NCI-H2029 treated with DMSO at 0.1 percent for 48 hours (cell line): ENCODE results near the gene MARVELD1.

Experiments used
- DNase-seq: peaks from one replicate; lab custom pipeline; 2025; lab: John Stamatoyannopoulos, UW

Gene MARVELD1

GRCh38 chr10:97721871-97722780 is 8.6 kb downstream of the MARVELD1 start:
- no peak for DNase-seq

DNA sequence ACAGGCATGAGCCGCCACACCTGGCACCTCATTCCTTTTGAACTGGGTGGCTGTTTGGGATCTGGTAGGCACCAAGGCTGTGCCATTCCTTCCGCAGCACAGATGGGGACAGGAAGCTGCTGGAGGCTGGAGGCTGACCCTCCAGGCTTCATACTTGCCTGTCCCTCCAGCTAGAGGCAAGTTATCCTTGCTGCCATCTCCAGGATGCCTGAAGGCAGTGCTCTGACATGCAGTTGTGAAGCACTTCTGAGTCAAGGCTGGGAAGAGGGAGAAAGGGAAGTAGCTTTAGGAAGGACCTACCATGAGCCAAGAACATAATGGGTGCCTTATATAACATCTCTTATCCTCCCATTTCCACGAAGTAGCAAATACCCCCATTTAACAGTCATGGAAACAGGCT is 9.5 kb downstream of the MARVELD1 start:
- DNase-seq: no peak

DNA sequence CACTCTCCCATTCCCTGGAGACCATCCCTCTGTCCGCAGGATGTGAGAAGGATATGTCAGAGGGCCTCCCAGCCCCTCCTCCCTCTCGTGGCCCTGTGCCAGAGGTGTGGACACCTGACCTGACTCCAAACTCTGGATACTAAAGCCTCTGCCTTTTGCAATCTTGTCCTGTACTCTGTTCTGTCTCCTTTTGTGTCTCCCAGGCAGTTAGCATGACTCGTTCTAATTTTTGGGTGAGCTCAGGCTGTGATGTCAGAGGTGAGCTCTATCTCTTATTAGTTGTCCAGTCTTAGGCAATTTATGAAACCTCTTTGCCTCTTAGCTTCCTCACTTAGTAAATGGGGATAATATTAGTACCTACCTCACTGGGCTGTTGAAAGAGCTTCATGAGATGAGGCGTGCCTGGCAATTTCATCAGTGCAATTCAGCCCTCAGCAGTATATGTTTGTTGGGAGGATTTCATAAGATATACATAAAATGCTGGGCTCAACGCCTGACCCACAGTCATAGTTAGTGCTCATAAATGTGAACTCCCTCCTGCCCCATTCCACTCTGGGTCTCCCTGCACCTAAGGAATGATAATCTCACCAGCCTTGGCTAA is 10.9 kb downstream of the MARVELD1 start:
- DNase-seq: no peak

- DNase-seq: no peak
Measured at GRCh38 chr10:97726636-97727178, 13.2 kb downstream of the MARVELD1 start.

- no peak for DNase-seq
Measured at GRCh38 chr10:97729014-97729413, 15.5 kb downstream of the MARVELD1 start.

GRCh38 chr10:97731346-97732051 is 18.0 kb downstream of the MARVELD1 start:
- peak; percentile 17 for DNase-seq

- no peak for DNase-seq
Measured at GRCh38 chr10:97732052-97732359, 18.5 kb downstream of the MARVELD1 start.

GRCh38 chr10:97733256-97733655 is 19.7 kb downstream of the MARVELD1 start:
- DNase-seq: no peak

- DNase-seq: no peak
Measured at GRCh38 chr10:97734021-97734420, 20.5 kb downstream of the MARVELD1 start.

- DNase-seq: no peak
Measured at GRCh38 chr10:97736403-97736901, 22.9 kb downstream of the MARVELD1 start.

DNA sequence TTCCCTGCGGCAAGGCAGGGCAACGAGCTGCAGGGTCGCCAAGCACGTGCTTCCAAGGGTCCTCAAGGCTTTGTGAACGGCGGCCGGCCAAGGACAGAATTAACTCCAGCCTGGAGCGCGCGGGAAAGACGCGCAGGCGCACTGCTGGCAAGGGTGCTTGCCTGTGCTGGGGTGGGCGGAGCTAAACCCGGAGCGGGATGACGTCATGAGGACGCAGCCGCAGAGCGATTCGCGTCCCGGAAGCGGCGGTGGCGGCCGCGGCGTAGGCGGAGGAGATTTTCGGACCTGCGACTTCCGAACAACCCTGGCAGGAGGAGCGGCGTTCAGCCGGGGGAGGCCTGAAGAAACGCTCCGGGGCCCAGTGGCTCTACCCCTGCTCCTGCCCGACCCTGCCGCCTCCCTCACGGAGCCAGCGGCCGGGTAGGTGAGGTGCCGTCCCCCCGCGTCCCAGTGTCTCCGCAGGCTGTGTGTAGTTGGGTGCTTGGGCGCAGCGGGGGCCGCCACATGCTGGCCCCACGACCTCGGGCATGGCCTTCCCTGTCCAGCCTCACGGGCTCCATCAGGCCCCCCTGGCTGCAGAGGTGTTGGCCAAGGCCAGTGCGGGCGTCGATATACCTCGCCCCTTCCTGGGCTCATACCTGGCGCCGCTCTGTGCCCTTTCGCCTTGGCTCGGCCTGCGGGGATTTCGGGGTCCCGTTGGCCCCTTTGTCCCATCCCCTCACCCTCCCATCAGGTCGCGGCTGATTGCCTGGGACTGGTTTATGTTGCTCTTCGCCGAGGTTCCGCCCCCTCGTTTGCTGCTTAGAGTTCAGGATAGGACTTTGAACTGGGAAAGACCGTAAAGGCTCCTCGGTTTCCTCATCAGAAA is 23.6 kb downstream of the MARVELD1 start, which contains the start of gene ZFYVE27:
TSS of gene ZFYVE27 (plus strand) at position 227 of the 868 bp plus-strand sequence. CDS start 1,350 bp downstream, outside the sequence.
- peak; percentile 15 for DNase-seq

- DNase-seq: no peak
Measured at GRCh38 chr10:97737770-97738265, 24.3 kb downstream of the MARVELD1 start.

- no peak for DNase-seq
Measured at GRCh38 chr10:97738616-97739015, 25.1 kb downstream of the MARVELD1 start.

DNA sequence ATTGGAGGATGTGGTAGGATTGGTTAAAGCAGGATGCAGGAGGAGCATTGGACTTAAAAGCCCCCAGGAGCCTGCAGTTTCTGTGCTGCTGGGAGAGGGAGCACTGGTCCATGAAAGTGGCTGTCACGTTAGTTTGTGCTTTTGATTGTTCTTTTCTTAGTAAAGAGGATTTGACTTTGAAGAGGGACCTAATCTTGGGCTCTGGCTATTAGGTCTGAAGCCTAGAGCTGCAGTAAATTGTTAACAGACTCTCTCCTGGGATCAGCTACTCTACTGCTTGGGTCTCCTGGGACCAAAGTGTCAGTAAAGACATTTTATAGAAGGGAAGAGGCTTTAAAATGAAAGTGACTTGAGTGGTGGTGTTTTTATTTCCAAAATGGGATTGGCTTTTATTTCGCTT is 27.1 kb downstream of the MARVELD1 start:
- no peak for DNase-seq

- no peak for DNase-seq
Measured at GRCh38 chr10:97743169-97743943, 29.8 kb downstream of the MARVELD1 start.

GRCh38 chr10:97744405-97745035 is 31.0 kb downstream of the MARVELD1 start:
- DNase-seq: no peak

- no peak for DNase-seq
Measured at GRCh38 chr10:97747573-97747972, 34.0 kb downstream of the MARVELD1 start.

DNA sequence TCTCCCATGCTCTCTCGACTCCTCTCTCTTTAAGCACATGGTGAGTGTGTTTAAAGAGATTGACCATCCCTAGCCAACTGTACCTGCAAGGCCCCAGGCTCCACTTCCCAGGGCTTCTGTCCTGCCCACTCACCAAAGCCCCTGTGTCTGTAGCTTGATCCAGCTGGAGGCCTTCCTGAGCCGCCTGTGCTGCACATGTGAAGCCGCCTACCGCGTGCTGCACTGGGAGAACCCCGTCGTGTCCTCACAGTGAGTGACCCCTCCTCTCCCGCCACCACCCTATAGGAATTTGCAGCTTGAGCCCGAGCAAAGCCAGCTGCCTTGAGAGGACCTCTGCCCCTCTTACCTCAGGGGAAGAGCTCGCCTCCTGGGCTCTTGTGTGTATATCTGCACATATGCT is 34.6 kb downstream of the MARVELD1 start:
- DNase-seq: no peak

DNA sequence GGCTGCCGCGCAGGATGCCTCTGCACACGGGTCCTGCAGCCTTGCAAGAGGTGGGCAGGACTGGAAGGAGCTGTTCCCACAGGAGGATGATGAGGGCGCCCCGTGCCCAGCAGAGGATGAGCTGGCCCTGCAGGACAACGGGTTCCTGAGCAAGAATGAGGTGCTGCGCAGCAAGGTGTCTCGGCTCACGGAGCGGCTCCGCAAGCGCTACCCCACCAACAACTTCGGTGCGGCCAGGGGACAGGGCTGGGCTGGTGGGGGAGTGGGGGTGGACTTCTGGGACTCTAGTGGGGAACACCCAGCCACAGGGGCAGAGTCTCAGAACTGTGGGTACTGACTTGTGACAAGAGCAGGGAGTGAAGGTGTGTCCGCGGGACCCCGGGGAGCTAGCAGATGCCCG is 39.4 kb downstream of the MARVELD1 start:
- DNase-seq: no peak

DNA sequence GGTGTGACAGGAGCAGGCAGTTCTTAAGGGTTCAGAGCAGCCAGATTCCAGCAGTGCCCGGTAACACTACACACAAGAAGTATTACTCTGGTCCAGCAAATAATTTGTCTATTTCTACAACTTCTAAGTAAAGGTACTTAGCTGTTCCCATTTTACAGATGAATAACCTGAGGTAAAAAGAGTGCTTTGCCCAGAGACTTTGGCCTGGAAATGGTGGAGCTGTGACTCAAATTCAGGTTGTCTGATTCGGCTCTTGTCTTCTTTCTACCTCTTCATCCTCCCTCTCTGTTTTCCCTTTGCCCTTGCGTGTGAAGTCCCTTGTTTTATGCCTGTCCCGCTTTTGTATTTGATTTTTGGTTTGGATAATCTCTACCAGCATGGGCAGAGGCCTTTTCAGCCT is 41.2 kb downstream of the MARVELD1 start:
- no peak for DNase-seq
